B cell (primary cell): ENCODE data around the gene IGSF22. TPM values are rescaled to one million over a fixed set of nuclear protein-coding genes. Genes with fewer than 3 reads are reported as not detected.

Experiments used
- ATAC-seq: fragments of 200-7000 bp; cut with Tn5 transposase; one replicate; pipeline ENCODE4 v1.10.0; 2021; ENCODE audit warnings: low read depth, mild to moderate bottlenecking, moderate number of reproducible peaks, moderate library complexity
- CTCF ChIA-PET: fragments of 350-600 bp; sonication (Branson Sonifier 250); formaldehyde crosslinking; loops from one replicate; lab custom pipeline; 2021; ENCODE audit warnings: antibody characterized with exemption, inconsistent platforms; lab: Charles Lee
- POLR2A ChIA-PET: fragments of 350-600 bp; sonication (Branson Sonifier 250); formaldehyde crosslinking; loops from one replicate; lab custom pipeline; 2021; ENCODE audit warnings: antibody characterized with exemption; lab: Charles Lee
- DNase-seq: peaks from one replicate; pipeline ENCODE4 v3.0.0; 2013
- H2AFZ ChIP-seq: 2 replicates; pipeline ENCODE4 v1.6.1; 2012; ENCODE audit warnings: mild to moderate bottlenecking, low read depth, low read length; ENCODE audit not compliant: insufficient read depth, poor library complexity, severe bottlenecking
- H3K27ac ChIP-seq, 2 donors: 1 replicate in 1 of 2; 2 replicates in 1 of 2; pipeline ENCODE4 v1.5.1; 2012 to 2013; ENCODE audit warnings: low read length in 2 of 2, mild to moderate bottlenecking in 2 of 2, moderate library complexity in 1 of 2
- H3K27me3 ChIP-seq, 4 experiments: fragments of 200-600 bp in 1 of 4; sonication (generic) in 1 of 4; replicated peaks in 1 of 4; 1 replicate in 2 of 4; 2 replicates in 2 of 4; pipeline versions ENCODE4 v1.6.1 to v1.7.0; 2013 to 2016; ENCODE audit warnings: low read length in 3 of 4, mild to moderate bottlenecking in 2 of 4, mixed read lengths in 1 of 4, moderate library complexity in 1 of 4; ENCODE audit not compliant: insufficient read depth in 4 of 4, control insufficient read depth in 3 of 4; ENCODE audit errors: control extremely low read depth in 1 of 4
- H3K36me3 ChIP-seq, 2 experiments: replicated peaks in 1 of 2; 1 replicate in 1 of 2; 2 replicates in 1 of 2; pipeline versions ENCODE4 v1.6.1 to v1.7.1; 2013; ENCODE audit warnings: low read length in 1 of 2; ENCODE audit not compliant: insufficient read depth in 2 of 2, control insufficient read depth in 1 of 2; ENCODE audit errors: control extremely low read depth in 1 of 2, extremely low read depth in 1 of 2
- H3K4me1 ChIP-seq, 2 donors: fragments of 200-600 bp in 1 of 2; sonication (generic) in 1 of 2; 1 replicate in 1 of 2; 2 replicates in 1 of 2; pipeline versions ENCODE4 v1.5.1 to v1.6.1; 2013 to 2017; ENCODE audit warnings: low read length in 2 of 2; ENCODE audit not compliant: control insufficient read depth in 2 of 2, insufficient read depth in 2 of 2
- H3K4me2 ChIP-seq: replicated peaks from 2 replicates; pipeline ENCODE3; 2012; ENCODE audit warnings: mild to moderate bottlenecking, low read depth, low read length; ENCODE audit not compliant: poor library complexity, severe bottlenecking
- H3K4me3 ChIP-seq, 5 experiments: fragments of 200-600 bp in 1 of 5; sonication (generic) in 1 of 5; 1 replicate in 3 of 5; 2 replicates in 2 of 5; pipeline versions ENCODE4 v1.5.1 to v1.7.0; 2011 to 2016; ENCODE audit warnings: low read length in 4 of 5, mild to moderate bottlenecking in 4 of 5, low read depth in 2 of 5, control low read depth in 1 of 5, moderate library complexity in 1 of 5; ENCODE audit not compliant: insufficient read depth in 1 of 5; ENCODE audit errors: control extremely low read depth in 1 of 5, extremely low read depth in 1 of 5
- H3K79me2 ChIP-seq: fragments of 200-600 bp; sonication (generic); one replicate; pipeline ENCODE4 v1.6.0; 2016; ENCODE audit warnings: low read length; ENCODE audit not compliant: control insufficient read depth, insufficient read depth
- H3K9ac ChIP-seq: fragments of 200-600 bp; sonication (generic); 2 replicates; pipeline ENCODE4 v1.6.1; 2017; ENCODE audit warnings: mild to moderate bottlenecking, low read length, moderate library complexity
- H3K9me3 ChIP-seq, 3 donors: one replicate each; pipeline versions ENCODE4 v1.6.1 to v1.7.1; 2013; ENCODE audit warnings: low read length in 2 of 3; ENCODE audit not compliant: control insufficient read depth in 2 of 3, insufficient read depth in 1 of 3; ENCODE audit errors: control extremely low read depth in 1 of 3
- H4K20me1 ChIP-seq: 2 replicates; pipeline ENCODE4 v1.6.0; 2012; ENCODE audit warnings: mild to moderate bottlenecking, low read length; ENCODE audit not compliant: insufficient read depth, control insufficient read depth, poor library complexity, severe bottlenecking
- H3K27ac Mint-ChIP-seq: one replicate; pipeline ENCODE4 v1.8.0; 2021; ENCODE audit warnings: mixed read lengths
- H3K27me3 Mint-ChIP-seq: one replicate; pipeline ENCODE4 v1.8.0; 2021; ENCODE audit warnings: mixed read lengths
- H3K4me1 Mint-ChIP-seq: one replicate; pipeline ENCODE4 v1.8.0; 2021; ENCODE audit warnings: mixed read lengths
- H3K4me3 Mint-ChIP-seq: one replicate; pipeline ENCODE4 v1.8.0; 2021; ENCODE audit warnings: mixed read lengths
- H3K9me3 Mint-ChIP-seq: one replicate; pipeline ENCODE4 v1.8.0; 2022; ENCODE audit warnings: mixed read lengths; ENCODE audit not compliant: insufficient read depth
- CTCF ChIP-seq: fragments of 200-600 bp; IDR thresholded peaks from one replicate; pipeline ENCODE4 v1.8.0; 2022; ENCODE audit warnings: antibody characterized with exemption, mild to moderate bottlenecking
- EZH2 ChIP-seq: IDR thresholded peaks from 2 replicates; pipeline ENCODE4 v1.6.1; 2012; ENCODE audit warnings: borderline replicate concordance, low read depth, mild to moderate bottlenecking, moderate library complexity, low read length; ENCODE audit not compliant: insufficient read depth, poor library complexity, severe bottlenecking
- WGBS: methylation state at CpG from one replicate; pipeline ENCODE4 v1.1.5; 2013; ENCODE audit warnings: missing lambda C conversion rate; ENCODE audit not compliant: insufficient coverage; 5-methylcytosine and 5-hydroxymethylcytosine counted together
- intact Hi-C: fragments of 100-400 bp; cut with micrococcal nuclease; formaldehyde crosslinking; loops from one replicate; pipeline ENCODE4 v1.10.0; 2022
- polyA plus RNA-seq: library from polyadenylated mRNA; depleted of rRNA; stranded (reverse); fragments of >200 nt; gene quantifications from 2 replicates; pipeline ENCODE4 v1.2.3, GENCODE V29; 2012
- total RNA-seq, 2 donors: library from RNA; stranded (reverse); fragments of 120-200 nt in 1 of 2; gene quantifications; 1 replicate in 1 of 2; 2 replicates in 1 of 2; pipeline versions ENCODE4 v1.2.3 to v1.2.4, GENCODE V29; 2013 to 2022

Gene IGSF22
- total and polyA plus RNA-seq, 2 donors (not counting 1 experiment from before 2014, with no cell fraction given), result 0.91 to 2.6 TPM

- H3K9me3 ChIP-seq, result no peaks in the 10 kb centered on the region
- DNase-seq, result no peak
- WGBS, result no CpG with 5 or more reads among the region's 3 CpGs
- no peaks in the 10 kb centered on the region for H3K79me2 ChIP-seq
- no peaks in the 10 kb centered on the region for H4K20me1 ChIP-seq
- CTCF ChIA-PET, result interaction anchor here (1.3 kb wide), 1 partner anchor 28 kb away, joined by 3 read pairs; no protein-coding TSS in a partner anchor
- TF ChIP-seq EZH2 (no peak), CTCF (no peak)
- no peak overlapping the region for H3K9ac ChIP-seq
- H3K4me3 Mint-ChIP-seq, result no peak overlapping the region
- intact Hi-C loops, result no loop called here
- H2AFZ ChIP-seq, result no peak overlapping the region
- ATAC-seq, result no peak
- no peak overlapping the region for H3K4me3 ChIP-seq
- H3K27ac Mint-ChIP-seq, result no peak overlapping the region
- H3K27ac ChIP-seq, result no peak overlapping the region
- no peak overlapping the region for H3K4me2 ChIP-seq
- POLR2A ChIA-PET, result no interaction called here
- no peaks in the 10 kb centered on the region for H3K4me1 Mint-ChIP-seq
- no peaks in the 10 kb centered on the region for H3K4me1 ChIP-seq
- H3K27me3 Mint-ChIP-seq, result peaks cover 35% of the 10 kb centered on the region
- H3K9me3 Mint-ChIP-seq, result no peaks in the 10 kb centered on the region
- no peaks in the 10 kb centered on the region for H3K36me3 ChIP-seq
- H3K27me3 ChIP-seq, result peaks cover 0 to 16% (median 3%) of the 10 kb centered on the region in 4 experiments
Observed at GRCh38 chr11:18750944-18751343, 25.0 kb upstream of the IGSF22 start.

GRCh38 chr11:18749681-18750319, 23.8 kb upstream of the IGSF22 start:
- Mint-ChIP-seq H3K4me3 (no peak overlapping the region), H3K27me3 (peaks cover 28% of the 10 kb centered on the region), H3K4me1 (no peaks in the 10 kb centered on the region), H3K9me3 (no peaks in the 10 kb centered on the region), H3K27ac (no peak overlapping the region)
- Histone ChIP-seq H2AFZ (no peak overlapping the region), H3K27me3 (peaks cover 0 to 16% (median 3%) of the 10 kb centered on the region in 4 experiments), H3K4me3 (no peak overlapping the region), H3K4me1 (no peaks in the 10 kb centered on the region), H3K36me3 (no peaks in the 10 kb centered on the region), H3K4me2 (no peak overlapping the region), H4K20me1 (no peaks in the 10 kb centered on the region), H3K9ac (no peak overlapping the region), H3K9me3 (no peaks in the 10 kb centered on the region), H3K27ac (no peak overlapping the region), H3K79me2 (no peaks in the 10 kb centered on the region)
- no peak for DNase-seq
- CTCF ChIA-PET, result interaction anchor here (1.3 kb wide), 1 partner anchor 27 kb away, joined by 3 read pairs; no protein-coding TSS in a partner anchor
- TF ChIP-seq CTCF, result no peak
- TF ChIP-seq EZH2, result no peak
- no peak for ATAC-seq
- POLR2A ChIA-PET, result no interaction called here
- intact Hi-C loops, result no loop called here
- WGBS, result 57% methylated on average over 9 of the region's 12 CpGs
